Measurements from ENCODE around the gene PLK3. TPM values are rescaled to one million over a fixed set of nuclear protein-coding genes. Genes with fewer than 3 reads are reported as not detected.

PLK3 gene
- total RNA-seq, 2 donors from 2014 or later = 3.3 to 9.0 TPM

- Histone ChIP-seq H3K27ac (ENCODE audit: low read depth, low read length) (peak overlapping the region; percentile 85), H3K4me3 (ENCODE audit: low read length) (peak overlapping the region; percentile 83), H3K9me3 (ENCODE audit: control insufficient read depth, low read length) (no peaks in the 10 kb centered on the region), H3K36me3 (ENCODE audit: control insufficient read depth, insufficient read depth, low read length) (peaks cover 23% of the 10 kb centered on the region), H3K27me3 (ENCODE audit: control insufficient read depth, insufficient read depth, low read length, poor library complexity, severe bottlenecking) (no peaks in the 10 kb centered on the region), H3K9ac (ENCODE audit: extremely low read depth, low read length, poor library complexity, severe bottlenecking) (no peak overlapping the region), H3K4me1 (ENCODE audit: control insufficient read depth, insufficient read depth, low read length) (peaks cover 8% of the 10 kb centered on the region)
- TF ChIP-seq CTCF (conservative IDR thresholded peaks at IDR 0.05) = no peak
- Mint-ChIP-seq H3K27ac (no peak overlapping the region), H3K36me3 (ENCODE audit: low read depth) (peaks cover 7% of the 10 kb centered on the region), H3K4me1 (peaks cover 21% of the 10 kb centered on the region), H3K4me3 (peak overlapping the region; percentile 75), H3K27me3 (ENCODE audit: insufficient read depth) (peaks cover 2% of the 10 kb centered on the region), H3K9me3 (no peaks in the 10 kb centered on the region)
- WGBS, 2 experiments (ENCODE audit: insufficient coverage in 1 of 2, insufficient read length in 1 of 2) = 78 to 87% methylated on average over 9 to 13 of the region's 13 CpGs
- no peak for DNase-seq
Measured at GRCh38 chr1:44801491-44802305, 1.5 kb downstream of the PLK3 start.

- no peaks in the 10 kb centered on the region for H3K9me3 ChIP-seq (ENCODE audit: control insufficient read depth, low read length)
- H3K4me1 ChIP-seq (ENCODE audit: control insufficient read depth, insufficient read depth, low read length) = peaks cover 14% of the 10 kb centered on the region
- H3K4me3 Mint-ChIP-seq = no peak overlapping the region
- DNase-seq = peak; percentile 51
- H3K27ac ChIP-seq (ENCODE audit: low read depth, low read length) = peak overlapping the region; percentile 85
- H3K36me3 Mint-ChIP-seq (ENCODE audit: low read depth) = peaks cover 9% of the 10 kb centered on the region
- H3K27me3 ChIP-seq (ENCODE audit: control insufficient read depth, insufficient read depth, low read length, poor library complexity, severe bottlenecking) = no peaks in the 10 kb centered on the region
- TF ChIP-seq CTCF (conservative IDR thresholded peaks at IDR 0.05) = no peak
- peak overlapping the region; percentile 1 for H3K27ac Mint-ChIP-seq
- no peak overlapping the region for H3K9ac ChIP-seq (ENCODE audit: extremely low read depth, low read length, poor library complexity, severe bottlenecking)
- H3K9me3 Mint-ChIP-seq = no peaks in the 10 kb centered on the region
- H3K4me3 ChIP-seq (ENCODE audit: low read length) = peak overlapping the region; percentile 83
- peaks cover 28% of the 10 kb centered on the region for H3K4me1 Mint-ChIP-seq
- peaks cover 2% of the 10 kb centered on the region for H3K27me3 Mint-ChIP-seq (ENCODE audit: insufficient read depth)
- peaks cover 27% of the 10 kb centered on the region for H3K36me3 ChIP-seq (ENCODE audit: control insufficient read depth, insufficient read depth, low read length)
- WGBS, 2 experiments (ENCODE audit: insufficient coverage in 1 of 2, insufficient read length in 1 of 2) = 85 to 90% methylated on average over 6 to 13 of the region's 13 CpGs
Measured at GRCh38 chr1:44802306-44803061, 2.3 kb downstream of the PLK3 start.

GRCh38 chr1:44803062-44803311 lies 2.8 kb downstream of the PLK3 start:
- Mint-ChIP-seq H3K27ac (peak overlapping the region; percentile 1), H3K36me3 (ENCODE audit: low read depth) (peaks cover 9% of the 10 kb centered on the region), H3K27me3 (ENCODE audit: insufficient read depth) (peaks cover 2% of the 10 kb centered on the region), H3K9me3 (no peaks in the 10 kb centered on the region), H3K4me1 (peaks cover 33% of the 10 kb centered on the region), H3K4me3 (no peak overlapping the region)
- peak overlapping the region; percentile 85 for H3K27ac ChIP-seq (ENCODE audit: low read depth, low read length)
- 93 to 98% methylated on average over 6 to 9 of the region's 9 CpGs for WGBS, 2 experiments (ENCODE audit: insufficient coverage in 1 of 2, insufficient read length in 1 of 2)
- no peak overlapping the region for H3K4me3 ChIP-seq (ENCODE audit: low read length)
- H3K27me3 ChIP-seq (ENCODE audit: control insufficient read depth, insufficient read depth, low read length, poor library complexity, severe bottlenecking) = no peaks in the 10 kb centered on the region
- H3K36me3 ChIP-seq (ENCODE audit: control insufficient read depth, insufficient read depth, low read length) = peaks cover 27% of the 10 kb centered on the region
- H3K4me1 ChIP-seq (ENCODE audit: control insufficient read depth, insufficient read depth, low read length) = peaks cover 19% of the 10 kb centered on the region
- H3K9me3 ChIP-seq (ENCODE audit: control insufficient read depth, low read length) = no peaks in the 10 kb centered on the region
- no peak for TF ChIP-seq CTCF (conservative IDR thresholded peaks at IDR 0.05)
- no peak overlapping the region for H3K9ac ChIP-seq (ENCODE audit: extremely low read depth, low read length, poor library complexity, severe bottlenecking)
- DNase-seq = no peak
